Erythroblast (primary cell): ENCODE measurements around the gene MSL2.

Experiments
- GATA1 ChIP-seq: IDR thresholded peaks from 2 replicates; pipeline ENCODE4 v1.6.1; 2011; ENCODE audit warnings: low read depth, mild to moderate bottlenecking, control low read depth, low read length, moderate library complexity
- POLR2A ChIP-seq: IDR thresholded peaks from 2 replicates; pipeline ENCODE4 v1.6.1; 2011; ENCODE audit warnings: mild to moderate bottlenecking, low read length

- TF ChIP-seq POLR2A (no peak), GATA1 (no peak)
Measured at GRCh38 chr3:136197159-136197793, 1.1 kb upstream of the MSL2 start.
